ENCODE measurements around the gene GJA4.
"Not testable (repeated sequence)": the region's sequence is repeated elsewhere in the genome, so short reads cannot be mapped to it uniquely, and the experiment has no call there.

The GJA4 gene

DNA sequence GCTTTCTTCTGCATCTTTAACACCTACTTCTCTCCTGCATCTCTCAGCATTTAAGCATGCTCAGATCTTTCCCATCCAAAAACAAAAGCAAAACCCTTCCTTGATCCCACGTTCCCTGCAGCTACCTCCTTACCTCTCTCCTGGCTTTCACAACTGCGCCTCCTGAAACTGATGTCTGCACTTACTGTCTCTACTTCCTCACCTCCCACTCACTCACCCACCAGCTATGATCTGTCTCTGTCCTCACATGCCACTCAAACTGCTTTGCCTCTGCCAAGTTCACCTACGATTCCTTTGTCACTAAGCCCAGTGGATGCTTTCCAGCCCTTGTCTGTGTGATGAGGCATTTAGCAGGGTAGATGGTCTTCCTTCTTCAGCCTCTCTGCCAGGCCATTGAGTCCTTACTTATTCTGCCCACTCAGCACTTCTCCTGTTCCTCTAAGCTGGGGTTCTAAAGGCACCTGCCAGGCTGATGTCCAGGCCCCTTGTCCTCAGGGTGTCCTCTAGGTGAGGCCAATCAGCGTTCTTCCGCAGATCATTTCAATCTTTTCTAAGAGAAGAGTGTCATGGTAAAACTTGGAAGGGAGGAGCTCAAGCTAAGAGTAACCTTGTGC is 21.8 kb upstream of the GJA4 start:
- DNase-seq, result no peak

GRCh38 chr1:34771573-34772371 is 21.0 kb upstream of the GJA4 start:
- DNase-seq, result no peak

GRCh38 chr1:34773114-34773513 is 19.7 kb upstream of the GJA4 start:
- not testable (repeated sequence) for DNase-seq

DNA sequence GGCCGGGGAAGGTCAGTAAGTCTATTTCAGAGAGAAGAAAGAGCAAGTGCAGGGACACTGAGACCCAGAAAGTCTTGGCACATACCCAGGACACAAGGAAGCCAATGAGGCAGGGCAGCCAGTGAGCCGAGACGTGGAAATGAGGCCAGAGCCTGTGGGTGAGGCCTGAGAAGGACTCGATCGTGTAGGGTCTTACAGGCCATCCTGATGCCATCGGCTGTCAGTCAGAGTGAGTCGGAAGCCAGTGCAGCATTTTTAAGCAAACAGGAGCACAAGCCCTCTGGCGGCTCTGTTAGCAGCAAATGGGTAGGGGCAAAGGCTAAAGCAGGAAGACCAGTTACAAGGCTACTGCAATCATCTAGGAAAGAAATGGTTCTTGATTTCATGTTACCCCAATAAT is 17.8 kb upstream of the GJA4 start:
- DNase-seq, result no peak

- DNase-seq, result no peak
Measured at GRCh38 chr1:34776911-34777310, 15.9 kb upstream of the GJA4 start.

DNA sequence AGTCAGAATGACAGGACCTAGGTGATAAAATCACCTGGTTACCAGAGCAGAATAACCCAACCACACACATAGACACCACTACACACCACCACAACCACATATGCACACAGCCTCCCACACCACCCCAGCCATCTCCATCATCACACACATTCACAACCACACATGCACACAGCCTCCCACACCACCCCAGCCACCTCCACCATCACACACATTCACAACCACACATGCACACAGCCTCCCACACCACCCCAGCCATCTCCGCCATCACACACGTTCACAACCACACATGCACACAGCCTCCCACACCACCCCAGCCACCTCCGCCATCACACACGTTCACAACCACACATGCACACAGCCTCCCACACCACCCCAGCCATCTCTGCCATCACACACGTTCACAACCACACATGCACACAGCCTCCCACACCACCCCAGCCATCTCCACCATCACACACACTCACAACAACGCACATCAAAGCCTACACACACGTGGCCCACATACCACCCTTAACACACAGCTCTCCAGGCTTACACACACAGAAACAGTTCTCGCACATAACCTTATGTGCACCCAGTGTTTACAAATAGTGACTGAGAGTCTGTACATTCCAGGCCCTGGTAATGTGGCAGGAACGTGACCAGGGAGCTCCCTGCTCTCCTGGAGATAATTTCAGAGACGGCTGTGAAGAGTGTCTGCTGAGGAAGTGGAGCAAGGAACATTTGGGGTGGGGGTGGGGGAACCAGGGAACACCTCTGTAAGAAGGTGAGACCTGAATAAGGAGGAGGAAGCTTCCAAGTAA is 15.1 kb upstream of the GJA4 start:
- DNase-seq, result no peak

DNA sequence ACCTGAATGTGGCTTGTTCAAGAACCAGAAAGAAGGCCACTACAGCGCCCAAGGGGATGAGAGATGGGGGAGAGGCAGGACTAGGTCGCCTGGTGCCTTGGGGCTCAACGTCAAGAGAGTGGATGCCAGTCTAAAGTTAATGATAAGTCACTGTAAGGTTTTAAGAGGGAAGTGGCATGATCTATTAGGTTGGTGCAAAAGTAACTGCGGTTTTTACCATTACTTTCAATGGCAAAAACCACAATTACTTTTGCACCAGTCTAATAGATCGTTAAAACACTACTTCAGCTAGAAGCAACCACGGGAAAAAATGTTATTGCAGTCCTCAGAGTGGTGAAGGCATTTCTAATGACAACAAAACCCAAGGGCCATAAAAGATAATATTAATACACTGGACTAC is 14.4 kb upstream of the GJA4 start:
- no peak for DNase-seq

DNA sequence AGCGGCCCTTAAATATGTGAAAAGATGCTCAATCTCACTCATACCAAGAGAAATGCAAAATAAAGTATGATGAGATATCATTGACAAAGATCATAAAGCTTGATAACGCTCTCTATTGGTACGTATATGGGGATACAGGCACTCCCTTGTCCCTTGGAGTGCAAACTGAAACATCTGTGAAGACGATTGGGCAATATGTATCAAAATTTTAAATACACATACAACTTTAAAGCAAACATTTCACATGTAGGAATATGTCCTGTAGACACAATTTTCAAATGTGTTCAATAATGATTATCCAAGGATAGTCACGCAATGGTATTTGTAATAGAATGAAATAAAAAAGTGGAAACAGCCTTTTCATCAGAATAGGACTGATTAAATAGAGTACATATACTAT is 13.8 kb upstream of the GJA4 start:
- DNase-seq, result no peak

DNA sequence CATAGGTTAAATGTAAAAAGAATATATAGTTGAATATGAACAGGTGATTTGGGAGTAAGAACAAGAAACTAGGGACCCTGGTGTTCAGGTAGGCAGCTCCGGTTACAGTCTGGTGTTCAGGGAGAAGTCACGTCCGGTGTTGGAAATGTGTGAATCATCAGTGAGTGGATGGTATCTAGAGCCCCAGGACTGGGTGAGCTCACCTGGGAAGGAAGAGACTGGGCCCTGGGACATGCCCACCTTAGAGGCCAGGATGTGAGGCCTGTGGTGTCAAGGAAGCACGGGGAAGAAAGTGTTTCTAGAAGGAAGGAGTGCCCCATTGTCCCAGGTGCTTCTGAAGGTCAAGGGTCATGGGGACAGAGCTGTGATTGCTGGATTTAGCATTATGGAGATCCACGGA is 13.3 kb upstream of the GJA4 start:
- DNase-seq, result no peak

DNA sequence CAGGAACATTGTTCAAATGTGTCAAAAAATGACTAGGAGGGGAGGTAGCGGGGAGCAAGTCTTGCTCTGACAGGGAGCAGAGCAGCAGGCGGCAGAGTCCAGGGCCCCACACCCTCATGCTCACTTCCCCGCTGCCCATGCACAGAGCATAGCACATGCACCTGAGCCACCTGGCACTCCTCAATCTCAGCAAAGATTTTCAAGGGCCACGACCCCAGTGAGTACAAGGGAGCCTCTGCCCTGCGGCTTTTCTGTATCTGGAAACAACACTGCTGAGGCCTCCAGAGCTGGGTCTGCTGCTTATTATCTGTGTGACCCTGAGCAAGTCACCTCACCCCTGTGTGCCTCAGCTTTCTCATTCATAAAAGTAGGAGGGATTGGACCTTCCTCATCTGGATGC is 12.8 kb upstream of the GJA4 start:
- no peak for DNase-seq

DNA sequence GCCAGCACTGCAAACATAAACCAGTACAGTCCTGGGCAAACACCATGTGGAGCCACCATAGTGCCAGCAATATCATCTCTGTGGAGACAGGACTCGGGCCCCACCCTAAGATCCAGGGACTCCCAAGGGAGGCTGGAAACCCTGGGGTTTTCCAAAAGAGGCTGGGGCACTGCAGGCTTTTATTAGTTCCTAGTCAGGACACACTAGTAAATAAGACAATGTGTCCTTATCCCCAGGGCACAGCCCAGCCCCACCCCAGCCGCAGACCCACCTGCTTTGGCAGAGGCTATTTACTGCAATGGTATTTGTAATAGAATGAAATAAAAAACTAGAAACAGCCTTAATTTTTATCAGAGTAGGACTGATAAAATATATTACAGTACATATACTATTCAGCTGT is 12.3 kb upstream of the GJA4 start:
- no peak for DNase-seq

DNA sequence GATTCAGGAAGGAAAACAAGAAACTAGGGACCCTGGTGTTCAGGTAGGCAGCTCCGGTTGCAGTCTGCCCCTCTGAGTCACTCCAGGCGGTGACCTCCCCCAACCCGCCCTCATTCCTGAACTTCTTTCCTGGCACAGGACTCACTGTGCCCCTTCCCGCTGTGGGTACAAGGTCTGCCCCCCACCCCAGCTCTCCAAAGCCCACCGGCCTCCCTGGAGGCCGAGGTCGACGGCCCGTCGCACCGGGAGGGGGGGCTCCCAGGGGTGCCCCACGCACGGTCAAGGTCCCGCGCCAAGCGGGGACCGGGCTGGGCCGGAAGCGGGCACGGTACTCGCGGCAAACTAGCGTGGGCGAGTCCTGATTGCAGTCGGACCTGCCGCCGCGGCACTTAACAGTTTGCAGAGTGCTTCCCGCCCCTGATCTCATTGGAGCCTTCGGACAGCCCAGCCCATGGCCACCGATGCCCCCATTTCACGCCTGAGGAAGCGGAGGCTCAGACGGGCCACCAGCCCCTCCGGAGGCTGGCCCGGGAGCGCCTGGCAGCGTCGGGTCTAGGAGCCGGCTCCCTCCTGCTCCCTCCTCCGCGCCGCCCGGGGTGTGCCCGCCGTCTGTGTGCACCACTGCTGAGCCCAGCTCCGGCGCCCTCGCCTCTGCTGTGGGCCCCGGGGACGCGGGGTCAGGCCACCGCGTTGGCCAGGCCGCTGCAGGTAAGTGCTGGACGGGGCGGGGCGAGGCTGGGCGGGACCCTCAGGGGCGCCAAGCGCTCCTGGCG is 11.5 kb upstream of the GJA4 start, which contains the start of gene GJB3:
Gene GJB3, plus strand, starts transcription at position 144 of the 773 bp plus-strand sequence. CDS start 3,549 bp downstream, outside the sequence.
- DNase-seq, result no peak

GRCh38 chr1:34781844-34782391 is 10.9 kb upstream of the GJA4 start:
- no peak for DNase-seq

GRCh38 chr1:34784751-34785221 is 8.0 kb upstream of the GJA4 start:
- no peak for DNase-seq

DNA sequence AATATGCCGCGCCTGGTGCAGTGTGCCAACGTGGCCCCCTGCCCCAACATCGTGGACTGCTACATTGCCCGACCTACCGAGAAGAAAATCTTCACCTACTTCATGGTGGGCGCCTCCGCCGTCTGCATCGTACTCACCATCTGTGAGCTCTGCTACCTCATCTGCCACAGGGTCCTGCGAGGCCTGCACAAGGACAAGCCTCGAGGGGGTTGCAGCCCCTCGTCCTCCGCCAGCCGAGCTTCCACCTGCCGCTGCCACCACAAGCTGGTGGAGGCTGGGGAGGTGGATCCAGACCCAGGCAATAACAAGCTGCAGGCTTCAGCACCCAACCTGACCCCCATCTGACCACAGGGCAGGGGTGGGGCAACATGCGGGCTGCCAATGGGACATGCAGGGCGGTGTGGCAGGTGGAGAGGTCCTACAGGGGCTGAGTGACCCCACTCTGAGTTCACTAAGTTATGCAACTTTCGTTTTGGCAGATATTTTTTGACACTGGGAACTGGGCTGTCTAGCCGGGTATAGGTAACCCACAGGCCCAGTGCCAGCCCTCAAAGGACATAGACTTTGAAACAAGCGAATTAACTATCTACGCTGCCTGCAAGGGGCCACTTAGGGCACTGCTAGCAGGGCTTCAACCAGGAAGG is 7.4 kb upstream of the GJA4 start:
- DNase-seq, result no peak

DNA sequence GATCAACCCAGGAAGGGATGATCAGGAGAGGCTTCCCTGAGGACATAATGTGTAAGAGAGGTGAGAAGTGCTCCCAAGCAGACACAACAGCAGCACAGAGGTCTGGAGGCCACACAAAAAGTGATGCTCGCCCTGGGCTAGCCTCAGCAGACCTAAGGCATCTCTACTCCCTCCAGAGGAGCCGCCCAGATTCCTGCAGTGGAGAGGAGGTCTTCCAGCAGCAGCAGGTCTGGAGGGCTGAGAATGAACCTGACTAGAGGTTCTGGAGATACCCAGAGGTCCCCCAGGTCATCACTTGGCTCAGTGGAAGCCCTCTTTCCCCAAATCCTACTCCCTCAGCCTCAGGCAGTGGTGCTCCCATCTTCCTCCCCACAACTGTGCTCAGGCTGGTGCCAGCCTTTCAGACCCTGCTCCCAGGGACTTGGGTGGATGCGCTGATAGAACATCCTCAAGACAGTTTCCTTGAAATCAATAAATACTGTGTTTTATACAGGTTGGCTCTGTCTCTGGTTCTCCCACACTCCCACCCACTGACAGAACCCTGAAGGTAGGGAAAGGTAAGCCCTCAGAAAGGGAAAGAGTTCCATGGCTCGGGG is 6.8 kb upstream of the GJA4 start:
- no peak for DNase-seq

GRCh38 chr1:34786521-34787325 is 6.1 kb upstream of the GJA4 start:
- peak; percentile 52 to 65 for DNase-seq

- peak; percentile 8 to 17 for DNase-seq
Measured at GRCh38 chr1:34787461-34788420, 5.1 kb upstream of the GJA4 start.

DNA sequence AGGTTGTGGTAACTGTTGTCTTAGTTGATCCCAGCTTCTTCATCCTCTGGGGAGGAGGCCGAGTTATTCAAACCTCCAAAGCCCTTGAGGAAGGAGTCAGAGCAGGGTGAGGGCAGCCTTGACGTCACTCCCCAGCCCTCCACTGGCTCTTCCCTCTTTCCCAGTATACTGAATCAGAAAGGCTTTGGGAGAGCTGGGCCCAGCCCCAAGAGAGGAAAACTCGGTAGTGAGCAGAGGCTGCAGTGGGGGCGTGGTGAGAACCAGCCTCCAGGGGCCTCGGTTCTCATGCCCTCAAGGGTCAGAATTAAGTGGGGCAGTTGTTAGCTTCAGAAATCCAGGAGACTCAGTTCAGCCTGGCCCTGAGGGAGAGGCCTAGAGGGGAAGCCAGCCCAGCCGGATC is 1.8 kb upstream of the GJA4 start:
- DNase-seq, result no peak

Data from AML-193 (cell line).